ENCODE measurements around the gene AARS2.

Gene AARS2

GRCh38 chr6:44265722-44266233 is 47.4 kb downstream of the AARS2 start:
- no peaks in the 10 kb centered on the region for H3K27me3 ChIP-seq
- peak overlapping the region; percentile 86 for H3K4me3 ChIP-seq (ENCODE audit: low read depth, low read length)
- no peaks in the 10 kb centered on the region for H3K4me1 ChIP-seq
- no peak for TF ChIP-seq CTCF (IDR thresholded peaks at IDR 0.05; ENCODE audit: low read depth, low read length)
- DNase-seq = no peak
- no peaks in the 10 kb centered on the region; the same call in 1 of the 2 replicates for H3K36me3 ChIP-seq
- no peaks in the 10 kb centered on the region for H3K9me3 ChIP-seq

DNA sequence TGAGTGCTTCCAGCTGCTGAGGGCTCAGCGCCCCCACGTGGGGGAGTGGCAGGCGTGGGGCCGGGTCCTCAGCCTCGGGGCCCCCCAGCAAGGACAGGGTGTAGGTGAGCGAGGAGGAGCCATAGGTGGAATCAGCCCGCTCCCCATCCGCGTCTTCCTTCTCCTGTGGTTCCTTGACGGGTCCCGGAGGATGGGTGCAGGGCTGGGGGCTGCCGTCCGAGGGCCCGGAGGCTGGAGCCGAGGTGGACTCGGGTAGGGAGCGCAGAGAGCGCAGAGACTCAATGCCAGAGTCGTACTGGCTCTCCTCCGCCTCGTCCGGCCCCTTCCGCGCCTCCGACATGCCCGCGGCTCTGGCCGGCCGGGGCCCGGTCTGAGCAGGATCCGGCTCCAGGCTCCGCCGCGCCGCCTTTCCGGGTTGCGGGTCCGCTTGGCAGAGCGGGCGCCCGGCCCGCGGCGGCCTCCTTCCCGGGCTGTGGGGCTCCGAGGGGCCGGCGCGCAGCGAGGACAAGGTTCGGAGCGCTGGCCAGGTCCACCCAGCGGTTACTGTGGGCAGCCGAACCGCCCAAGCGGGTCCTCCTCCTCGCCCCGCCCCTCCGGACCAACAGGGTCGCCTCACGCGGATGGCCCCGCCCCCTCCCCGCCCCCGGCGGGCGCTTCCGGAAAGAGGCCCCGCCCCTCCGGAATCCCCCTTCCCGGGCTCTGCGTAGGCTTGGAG is 48.0 kb downstream of the AARS2 start, which contains the start of gene NFKBIE:
Gene NFKBIE, minus strand, starts transcription at position 545 of the 715 bp plus-strand sequence. Its CDS starts 205 bp downstream, at position 340.
- Histone ChIP-seq H3K4me3 (ENCODE audit: low read depth, low read length) (peak within 1 kb of the TSS; percentile 86), H3K4me1 (no peaks in the 10 kb centered on the region), H3K27me3 (no peaks in the 10 kb centered on the region), H3K9me3 (no peaks in the 10 kb centered on the region), H3K36me3 (no peaks in the 10 kb centered on the region; the same call in none of the 2 replicates)
- TF ChIP-seq CTCF (IDR thresholded peaks at IDR 0.05; ENCODE audit: low read depth, low read length) = peak; percentile 43
- peak; percentile 96 for DNase-seq

GRCh38 chr6:44264154-44265006 is 48.8 kb downstream of the AARS2 start:
- no peaks in the 10 kb centered on the region for H3K27me3 ChIP-seq
- H3K4me1 ChIP-seq = no peaks in the 10 kb centered on the region
- no peak for DNase-seq
- H3K4me3 ChIP-seq (ENCODE audit: low read depth, low read length) = peak overlapping the region; percentile 86
- no peak for TF ChIP-seq CTCF (IDR thresholded peaks at IDR 0.05; ENCODE audit: low read depth, low read length)
- no peaks in the 10 kb centered on the region; the same call in none of the 2 replicates for H3K36me3 ChIP-seq
- H3K9me3 ChIP-seq = no peaks in the 10 kb centered on the region

DNA sequence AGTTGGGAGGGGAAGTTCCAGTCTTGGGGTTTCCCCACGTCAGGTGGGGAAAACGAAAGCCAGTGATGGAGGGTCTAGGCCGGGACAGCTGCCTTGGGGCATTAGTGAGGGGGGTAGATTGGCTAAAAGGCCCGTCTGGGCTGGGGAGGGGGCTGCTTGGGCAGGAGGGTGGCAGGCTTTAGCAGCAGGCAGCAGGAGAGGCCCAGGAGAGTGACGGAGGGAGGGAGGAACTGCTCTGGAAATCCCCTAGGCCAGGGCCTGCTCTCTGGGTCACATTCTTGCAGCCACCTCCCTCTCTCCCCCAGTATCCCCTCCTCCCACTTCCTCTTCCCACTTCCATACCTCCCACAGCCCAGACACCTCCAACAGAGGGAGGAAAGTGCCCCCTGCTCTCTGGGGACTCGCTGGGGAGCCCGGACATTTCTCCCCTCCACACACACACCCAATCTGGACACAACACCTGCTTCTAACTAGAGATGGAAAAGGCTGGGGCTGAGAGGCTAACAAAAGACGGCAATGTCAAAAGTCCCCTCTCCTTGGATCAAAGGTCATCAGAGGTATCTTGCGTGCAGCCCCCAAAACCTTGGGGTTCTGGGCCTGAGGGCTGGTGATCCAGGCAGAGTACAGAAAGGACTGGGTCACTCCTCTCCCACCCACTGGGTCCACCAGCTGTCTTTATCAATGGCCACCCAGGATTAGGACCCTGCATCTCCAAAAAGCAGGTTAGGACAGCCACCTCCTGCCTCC is 49.6 kb downstream of the AARS2 start:
- DNase-seq = no peak
- no peak for TF ChIP-seq CTCF (IDR thresholded peaks at IDR 0.05; ENCODE audit: low read depth, low read length)

GRCh38 chr6:44262467-44263353 is 50.4 kb downstream of the AARS2 start:
- TF ChIP-seq CTCF (IDR thresholded peaks at IDR 0.05; ENCODE audit: low read depth, low read length) = no peak
- Histone ChIP-seq H3K9me3 (no peaks in the 10 kb centered on the region), H3K36me3 (peaks cover 6% of the 10 kb centered on the region), H3K4me3 (ENCODE audit: low read depth, low read length) (peak overlapping the region; percentile 7; the same call in 1 of the 2 replicates), H3K4me1 (no peaks in the 10 kb centered on the region), H3K27me3 (no peaks in the 10 kb centered on the region)
- DNase-seq = no peak

More for the DNA sequence above, 49.6 kb downstream of the AARS2 start:
- Histone ChIP-seq H3K27me3 (no peaks in the 10 kb centered on the region), H3K9me3 (no peaks in the 10 kb centered on the region), H3K4me1 (no peaks in the 10 kb centered on the region), H3K36me3 (peaks cover 3% of the 10 kb centered on the region), H3K4me3 (ENCODE audit: low read depth, low read length) (peak overlapping the region; percentile 86)

Measured in BE2C (cell line).